Measurements from ENCODE around the gene FOXO1.

FOXO1 gene

DNA sequence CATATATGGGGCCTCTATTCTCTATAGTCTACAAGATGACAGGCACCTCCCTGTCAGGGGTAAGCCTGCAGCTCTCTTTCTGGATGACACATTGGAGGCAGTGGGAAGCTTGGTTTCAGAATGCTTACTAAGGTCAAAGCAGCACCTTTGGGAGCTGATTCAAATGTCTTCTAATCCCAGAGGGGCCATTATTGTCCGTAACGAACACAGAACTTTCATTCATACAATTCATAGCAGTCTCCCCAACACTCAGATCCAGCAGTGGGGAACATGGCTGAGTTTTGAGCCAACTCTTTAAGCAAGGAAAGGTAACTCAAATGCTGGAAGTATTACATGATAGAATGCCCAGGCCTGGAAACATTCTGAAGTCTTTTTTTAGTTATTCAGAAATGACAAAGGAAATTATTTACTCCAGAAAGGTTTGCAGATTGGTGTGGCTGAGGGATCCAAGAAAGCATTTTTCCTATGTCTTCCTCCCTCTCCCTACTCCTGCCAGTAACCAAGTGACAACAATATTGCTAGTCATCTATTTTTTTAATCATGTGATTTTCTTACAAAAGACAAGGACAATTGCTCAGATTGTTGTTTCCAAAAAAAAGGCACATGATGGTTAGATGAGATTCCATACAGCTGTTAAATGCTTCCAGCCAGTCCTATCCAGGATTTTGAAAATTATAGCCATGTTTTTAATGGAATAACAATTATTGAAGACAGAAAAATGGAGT lies 118.7 kb downstream of the FOXO1 start:
- no peak for DNase-seq (ENCODE audit: low read depth, low spot score)

DNA sequence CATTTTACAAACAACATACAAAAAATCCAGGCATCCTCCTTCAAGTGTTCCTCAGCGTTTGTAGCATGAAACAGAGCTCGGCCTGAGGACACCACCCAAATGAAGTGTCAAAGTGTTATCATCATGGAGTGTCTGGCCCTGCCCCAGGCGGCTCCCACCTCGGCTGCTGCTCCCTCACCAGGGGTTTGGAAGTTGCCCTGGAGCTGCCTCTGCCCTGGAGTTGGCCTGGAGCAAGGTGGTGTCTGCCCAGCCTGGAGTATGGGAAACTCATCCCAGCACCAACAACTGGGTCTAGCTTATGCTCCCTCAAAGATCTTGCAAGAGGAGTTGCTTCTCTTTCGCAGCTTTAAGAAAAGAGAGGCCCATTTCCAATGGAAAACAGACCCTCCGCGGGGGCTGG lies 120.4 kb downstream of the FOXO1 start:
- DNase-seq (ENCODE audit: low read depth, low spot score), result no peak

- DNase-seq (ENCODE audit: low read depth, low spot score), result peak; percentile 52
Measured at GRCh38 chr13:40540328-40541044, 126.0 kb downstream of the FOXO1 start.

DNA sequence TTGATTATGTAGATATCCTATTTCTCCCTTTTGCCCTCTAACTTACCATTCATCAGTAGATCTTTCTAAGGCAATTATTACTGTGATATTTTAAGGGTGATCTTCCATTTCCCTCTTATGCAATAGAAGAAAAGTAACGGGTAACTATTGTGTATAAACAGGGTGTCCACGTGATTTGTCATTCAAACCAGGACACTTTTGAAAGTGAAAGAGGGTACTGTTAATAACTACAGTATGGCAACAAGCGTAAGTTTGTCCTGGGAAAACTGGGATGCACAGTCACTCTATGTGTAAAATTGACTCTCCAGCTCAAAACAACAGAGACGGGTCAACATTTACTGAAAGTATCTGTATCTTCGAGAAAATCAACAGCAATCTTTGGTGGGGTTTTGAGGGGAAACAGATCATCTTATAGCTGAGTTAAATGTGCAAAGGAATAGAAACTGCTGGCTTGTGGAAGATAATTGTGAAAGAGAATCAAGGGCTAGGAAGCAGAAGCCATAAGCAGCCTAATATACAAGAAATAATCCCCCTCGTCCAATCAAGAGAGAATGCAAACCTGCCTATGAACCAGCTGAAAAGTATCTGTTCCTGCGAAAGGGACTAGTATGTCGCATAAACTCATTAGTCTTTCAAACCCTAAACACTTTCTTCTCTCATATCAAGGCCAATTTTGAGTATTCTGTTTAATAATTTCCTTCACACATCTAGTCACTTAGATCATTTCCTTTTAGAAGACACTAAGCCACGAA lies 126.7 kb downstream of the FOXO1 start:
- no peak for DNase-seq (ENCODE audit: low read depth, low spot score)

DNA sequence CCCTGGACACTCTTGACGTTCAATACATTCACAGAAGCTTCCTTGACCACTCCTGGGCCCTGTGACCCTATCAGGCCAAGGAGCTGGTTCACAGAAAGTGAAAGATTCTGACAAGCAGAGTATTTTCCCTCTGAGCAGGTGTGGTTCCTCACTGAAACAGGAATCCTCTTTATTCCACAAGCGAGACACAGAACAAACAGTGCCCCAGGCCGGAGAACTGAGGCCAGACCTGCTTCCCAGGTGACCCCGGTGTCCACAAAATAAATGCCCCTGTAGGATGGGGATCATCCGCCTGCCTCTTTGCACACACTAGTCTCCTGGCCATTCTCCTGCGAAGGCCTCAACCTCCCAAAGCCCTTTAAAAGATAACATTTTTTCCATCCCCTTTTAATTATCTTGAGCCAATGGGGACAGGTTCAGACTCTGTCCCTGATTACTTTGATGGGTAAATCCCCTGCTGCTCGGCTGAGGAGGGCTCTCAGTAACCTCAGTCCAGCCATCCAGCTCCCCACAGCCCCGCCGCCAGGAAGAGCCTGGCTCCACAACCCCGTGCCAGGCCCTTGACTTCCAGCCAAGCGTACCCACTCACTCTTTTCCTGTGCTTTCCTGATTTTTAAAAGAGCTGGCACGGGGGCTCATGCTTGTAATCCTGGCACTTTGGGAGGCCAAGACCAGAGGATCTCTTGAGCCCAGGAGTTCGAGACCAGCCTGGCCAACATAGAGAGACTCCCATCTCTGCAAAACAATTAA lies 129.1 kb downstream of the FOXO1 start:
- no peak for DNase-seq (ENCODE audit: low read depth, low spot score)

GRCh38 chr13:40536443-40537113 lies 129.9 kb downstream of the FOXO1 start:
- DNase-seq (ENCODE audit: low read depth, low spot score), result no peak

GRCh38 chr13:40535345-40535836 lies 131.1 kb downstream of the FOXO1 start:
- no peak for DNase-seq (ENCODE audit: low read depth, low spot score)

GRCh38 chr13:40534456-40534855 lies 132.0 kb downstream of the FOXO1 start:
- DNase-seq (ENCODE audit: low read depth, low spot score), result no peak

- no peak for DNase-seq (ENCODE audit: low read depth, low spot score)
Measured at GRCh38 chr13:40533072-40533471, 133.4 kb downstream of the FOXO1 start.

GRCh38 chr13:40530961-40531360 lies 135.5 kb downstream of the FOXO1 start:
- DNase-seq (ENCODE audit: low read depth, low spot score), result no peak

- DNase-seq (ENCODE audit: low read depth, low spot score), result no peak
Measured at GRCh38 chr13:40528881-40529280, 137.6 kb downstream of the FOXO1 start.

DNA sequence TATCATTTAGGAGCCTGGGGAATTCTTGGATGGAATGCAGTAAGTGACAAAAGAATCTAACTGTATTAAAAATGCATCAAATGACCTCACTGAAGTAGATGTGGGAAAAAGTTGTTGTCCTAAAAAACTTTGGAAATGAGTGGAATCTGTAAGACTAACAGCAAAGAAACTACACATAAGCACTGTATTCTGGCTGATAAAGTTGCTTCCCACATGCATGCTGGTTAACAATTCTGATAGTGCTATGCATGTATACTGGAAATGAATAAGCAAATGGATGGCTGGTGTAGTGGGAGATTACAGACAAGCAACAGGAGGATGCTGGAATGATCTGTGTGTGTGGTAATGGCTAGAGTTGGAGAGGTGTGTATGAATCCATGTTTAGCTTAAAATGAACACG lies 138.5 kb downstream of the FOXO1 start:
- no peak for DNase-seq (ENCODE audit: low read depth, low spot score)

DNA sequence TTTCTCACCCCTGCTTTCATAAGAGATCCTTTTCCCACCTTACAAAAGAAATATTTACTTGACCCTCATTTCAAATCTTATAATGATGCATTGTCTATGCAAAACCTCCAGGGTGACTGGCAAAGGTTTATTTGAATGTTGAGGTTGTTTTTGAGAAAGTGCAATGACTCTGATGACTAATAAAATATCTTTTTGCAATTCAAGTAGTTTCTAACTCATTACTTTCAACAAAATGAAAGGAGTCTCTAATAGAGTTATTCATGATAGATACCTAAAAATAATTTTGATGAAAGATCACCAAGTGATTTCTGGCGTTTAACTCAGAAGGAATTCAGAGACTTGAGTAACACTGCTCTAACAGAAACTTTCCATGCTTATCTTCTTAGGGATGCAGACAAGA lies 144.2 kb downstream of the FOXO1 start:
- DNase-seq (ENCODE audit: low read depth, low spot score), result no peak

- DNase-seq (ENCODE audit: low read depth, low spot score), result no peak
Measured at GRCh38 chr13:40520916-40521315, 145.5 kb downstream of the FOXO1 start.

GRCh38 chr13:40519637-40520036 lies 146.8 kb downstream of the FOXO1 start:
- no peak for DNase-seq (ENCODE audit: low read depth, low spot score)

DNA sequence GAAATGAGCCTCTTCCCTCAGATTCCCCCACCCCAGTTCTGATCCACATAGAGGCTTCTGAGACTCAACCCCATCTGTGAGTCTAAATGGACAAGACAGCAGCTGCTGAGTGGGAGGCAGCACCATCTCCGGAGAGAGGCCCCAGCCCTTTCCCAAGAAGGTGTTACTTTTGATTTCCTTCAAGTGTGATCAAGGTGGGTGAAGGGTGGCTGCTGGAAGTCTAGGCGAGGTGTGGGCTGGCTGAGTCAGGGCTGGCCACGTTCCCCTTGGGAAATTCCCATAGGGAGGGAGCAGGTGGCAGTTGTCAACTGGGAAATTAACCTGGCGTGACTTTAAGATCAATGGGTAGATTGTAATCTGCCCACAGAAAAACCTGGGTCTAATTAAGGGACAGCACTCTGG lies 148.0 kb downstream of the FOXO1 start:
- no peak for DNase-seq (ENCODE audit: low read depth, low spot score)

- DNase-seq (ENCODE audit: low read depth, low spot score), result no peak
Measured at GRCh38 chr13:40517486-40518480, 148.7 kb downstream of the FOXO1 start.

DNA sequence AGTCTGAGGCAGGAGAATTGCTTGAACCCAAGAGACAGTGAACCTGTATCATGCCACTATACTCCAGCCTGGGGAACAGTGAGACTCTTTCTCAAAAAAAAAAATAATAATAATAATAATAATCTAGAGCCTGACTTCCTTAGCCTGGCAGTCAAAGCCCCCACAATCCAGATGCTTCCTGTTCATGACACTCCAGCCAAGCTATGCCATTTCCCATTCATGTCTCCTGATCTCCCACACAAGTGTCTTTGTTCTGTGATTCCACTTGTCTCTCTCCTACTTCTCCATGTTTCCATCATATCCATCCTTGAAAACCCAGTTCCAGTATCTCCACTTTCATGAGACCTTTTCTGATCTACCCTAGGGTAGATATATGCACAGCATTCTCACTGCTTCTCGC lies 150.7 kb downstream of the FOXO1 start:
- no peak for DNase-seq (ENCODE audit: low read depth, low spot score)

GRCh38 chr13:40514802-40515201 lies 151.6 kb downstream of the FOXO1 start:
- no peak for DNase-seq (ENCODE audit: low read depth, low spot score)

DNA sequence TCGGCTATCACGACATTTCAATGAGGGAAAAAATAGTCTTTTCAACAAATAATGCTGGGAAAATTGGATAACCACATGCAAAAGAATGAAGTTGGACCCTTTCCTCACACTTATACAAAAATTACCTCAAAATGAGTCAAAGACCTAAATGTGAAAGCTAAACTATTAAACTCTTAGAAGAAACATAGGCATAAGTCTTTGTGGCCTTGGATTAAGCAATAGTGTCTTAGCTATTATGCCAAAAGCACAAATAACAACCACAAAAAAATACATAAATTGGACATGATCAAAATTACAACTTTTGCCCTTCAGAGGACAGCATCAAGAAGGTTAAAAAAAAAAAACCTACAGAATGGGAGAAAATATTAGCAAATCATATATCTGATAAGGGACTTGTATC lies 156.6 kb downstream of the FOXO1 start:
- DNase-seq (ENCODE audit: low read depth, low spot score), result no peak
